K562 (cell line): ENCODE data around the gene GRIK3.

Experiments
- ARID2 ChIP-seq: fragments of 450-650 bp; IDR thresholded peaks from 2 replicates; pipeline ENCODE4 v1.6.1; 2017; ENCODE audit warnings: antibody characterized with exemption, mild to moderate bottlenecking
- BMI1 ChIP-seq: fragments of 150-350 bp; IDR thresholded peaks from 2 replicates; pipeline ENCODE4 v1.6.1; 2014; ENCODE audit warnings: low read length
- DPF2 ChIP-seq: fragments of 450-650 bp; IDR thresholded peaks from 2 replicates; pipeline ENCODE4 v1.6.1; 2016
- GTF2F1 ChIP-seq: IDR thresholded peaks from 2 replicates; pipeline ENCODE4 v1.6.1; 2011; ENCODE audit warnings: low read depth, low read length, improper control_type of control experiment
- NFE2L1 ChIP-seq: fragments of 450-650 bp; IDR thresholded peaks from 2 replicates; pipeline ENCODE4 v1.6.1; 2016; ENCODE audit warnings: missing genetic modification characterization, low read depth, mild to moderate bottlenecking, missing compliant biosample characterization, moderate library complexity, borderline replicate concordance
- SETDB1 ChIP-seq: IDR thresholded peaks from one replicate; pipeline ENCODE4 v1.6.1; 2012; ENCODE audit warnings: low read length, control low read depth, inconsistent platforms
- SMAD1 ChIP-seq: fragments of 150-350 bp; IDR thresholded peaks from 2 replicates; pipeline ENCODE4 v1.6.1; 2014; ENCODE audit warnings: low read length, low read depth; ENCODE audit not compliant: partially characterized antibody
- ZC3H4 ChIP-seq: sonication (generic); formaldehyde crosslinking; IDR thresholded peaks from 2 replicates; pipeline ENCODE4 v1.9.0; 2021; ENCODE audit warnings: missing genetic modification reagents, borderline replicate concordance
- ZNF224 ChIP-seq: sonication (generic); formaldehyde crosslinking; IDR thresholded peaks from 2 replicates; pipeline ENCODE4 v1.8.0; 2022; ENCODE audit warnings: mild to moderate bottlenecking, missing genetic modification reagents

DNA sequence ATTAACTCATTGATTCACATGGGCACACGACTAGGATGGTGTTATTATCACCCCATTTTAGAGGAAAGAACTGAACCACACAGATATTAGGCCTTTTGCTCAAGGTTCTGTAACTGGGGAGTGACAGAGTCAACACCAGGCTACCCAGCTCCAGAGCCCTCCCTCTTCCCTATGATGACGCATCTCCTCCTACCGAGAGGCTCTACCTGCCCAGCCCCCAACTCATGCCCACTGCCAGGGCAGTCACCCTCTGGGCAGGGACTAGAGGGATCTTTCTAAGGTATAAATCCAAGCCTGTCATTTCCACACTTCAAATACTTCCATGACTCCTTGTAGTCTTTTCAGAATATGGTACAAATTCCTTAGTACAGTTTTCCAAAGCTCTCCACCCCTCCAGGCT is 171.3 kb downstream of the GRIK3 start:
- TF ChIP-seq GTF2F1, result no peak
- TF ChIP-seq DPF2, result no peak
- TF ChIP-seq SMAD1, result no peak
- no peak for TF ChIP-seq SETDB1
- no peak for TF ChIP-seq BMI1
- no peak for TF ChIP-seq ZNF224 (CRISPR knock-in tag)
- no peak for TF ChIP-seq ZC3H4 (CRISPR knock-in tag)
- no peak for TF ChIP-seq NFE2L1
- TF ChIP-seq ARID2, result no peak
